Adipose tissue (tissue), 3 donors: ENCODE measurements around the gene PAX4. TPM values are rescaled to one million over a fixed set of nuclear protein-coding genes. Genes with fewer than 3 reads are reported as not detected.

Experiments used
- H3K27ac ChIP-seq: one replicate; pipeline ENCODE4 v1.5.1; 2013; ENCODE audit warnings: low read depth, low read length
- WGBS, 3 donors: extraction: QIAGEN DNeasy Blood & Tissue Kit; methylation state at CpG; one replicate each; pipeline ENCODE4 v1.1.7; 2013; 5-methylcytosine and 5-hydroxymethylcytosine counted together
- polyA plus RNA-seq, 3 donors: library from polyadenylated mRNA; stranded (reverse); fragments of 200-250 nt; gene quantifications; one replicate each; pipeline ENCODE4 v1.2.3, GENCODE V29; 2013
- donor health status: healthy with polysubstance abuse.
- donor health status: Bipolar disorder and iron deficiency.
- donor health status: healthy.

Gene PAX4
- polyA plus RNA-seq, 3 donors, result not detected

GRCh38 chr7:127635659-127636285, 17.8 kb upstream of the PAX4 start:
- 50 to 60% (median 50%) methylated on average over 3 of the region's 3 CpGs for WGBS, 3 donors
- H3K27ac ChIP-seq, result no peak overlapping the region

GRCh38 chr7:127632276-127632910, 14.5 kb upstream of the PAX4 start:
- 77 to 91% (median 88%) methylated on average over 7 of the region's 7 CpGs for whole genome bisulfite sequencing, 3 donors
- no peak overlapping the region for H3K27ac ChIP-seq

DNA sequence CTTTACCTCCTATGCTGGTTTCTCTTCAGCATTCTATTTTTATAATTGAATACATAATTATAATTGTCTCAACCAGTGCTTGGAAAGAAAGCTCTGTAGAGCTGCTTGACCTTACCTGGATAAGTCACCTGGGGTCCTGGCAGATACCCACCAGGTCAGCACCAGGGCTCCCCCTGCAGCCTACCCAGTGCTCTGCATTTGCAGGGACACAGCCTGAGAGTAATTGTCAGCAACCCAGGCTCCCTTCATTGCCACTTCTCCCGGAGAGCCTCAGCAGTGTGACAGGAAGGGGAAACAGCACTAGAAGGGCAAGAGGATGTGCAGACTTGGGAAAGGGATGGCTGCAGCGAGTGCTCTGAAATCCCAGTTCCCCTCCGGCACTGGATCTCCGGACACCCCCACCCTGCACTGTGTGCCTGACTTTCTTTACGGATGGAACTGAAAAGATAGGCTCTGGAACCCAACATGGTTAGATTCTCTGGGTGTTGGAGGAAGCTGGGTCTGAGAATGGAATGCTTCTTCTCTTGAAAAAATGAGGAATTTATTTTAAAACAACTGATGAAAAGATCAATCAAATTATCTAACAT, 11.4 kb upstream of the PAX4 start:
- H3K27ac ChIP-seq, result no peak overlapping the region
- WGBS, 3 donors, result 14 to 19% (median 14%) methylated on average over 5 of the region's 5 CpGs

GRCh38 chr7:127628445-127628844, 10.5 kb upstream of the PAX4 start:
- WGBS, 3 donors, result 57 to 69% (median 67%) methylated on average over 3 of the region's 3 CpGs
- H3K27ac ChIP-seq, result no peak overlapping the region

DNA sequence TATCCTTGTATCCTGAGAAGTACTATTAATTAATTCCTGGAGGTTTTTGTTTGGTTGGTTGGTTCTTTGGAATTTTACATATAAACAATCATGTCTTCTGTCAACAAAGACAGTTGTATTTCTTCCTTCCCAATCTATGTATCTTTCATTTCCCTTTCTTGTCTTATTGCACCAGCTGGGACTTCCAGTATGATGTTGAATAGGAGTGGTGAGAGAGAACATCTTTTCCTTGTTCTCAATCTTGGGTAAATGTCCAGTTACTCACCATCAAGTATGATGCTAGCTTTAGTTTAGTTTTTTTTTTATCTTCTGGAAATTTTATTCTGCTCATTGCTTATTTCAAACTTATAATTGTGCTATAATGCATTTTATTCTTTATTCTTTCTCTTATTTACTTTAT, 7.4 kb upstream of the PAX4 start:
- no peak overlapping the region for H3K27ac ChIP-seq

DNA sequence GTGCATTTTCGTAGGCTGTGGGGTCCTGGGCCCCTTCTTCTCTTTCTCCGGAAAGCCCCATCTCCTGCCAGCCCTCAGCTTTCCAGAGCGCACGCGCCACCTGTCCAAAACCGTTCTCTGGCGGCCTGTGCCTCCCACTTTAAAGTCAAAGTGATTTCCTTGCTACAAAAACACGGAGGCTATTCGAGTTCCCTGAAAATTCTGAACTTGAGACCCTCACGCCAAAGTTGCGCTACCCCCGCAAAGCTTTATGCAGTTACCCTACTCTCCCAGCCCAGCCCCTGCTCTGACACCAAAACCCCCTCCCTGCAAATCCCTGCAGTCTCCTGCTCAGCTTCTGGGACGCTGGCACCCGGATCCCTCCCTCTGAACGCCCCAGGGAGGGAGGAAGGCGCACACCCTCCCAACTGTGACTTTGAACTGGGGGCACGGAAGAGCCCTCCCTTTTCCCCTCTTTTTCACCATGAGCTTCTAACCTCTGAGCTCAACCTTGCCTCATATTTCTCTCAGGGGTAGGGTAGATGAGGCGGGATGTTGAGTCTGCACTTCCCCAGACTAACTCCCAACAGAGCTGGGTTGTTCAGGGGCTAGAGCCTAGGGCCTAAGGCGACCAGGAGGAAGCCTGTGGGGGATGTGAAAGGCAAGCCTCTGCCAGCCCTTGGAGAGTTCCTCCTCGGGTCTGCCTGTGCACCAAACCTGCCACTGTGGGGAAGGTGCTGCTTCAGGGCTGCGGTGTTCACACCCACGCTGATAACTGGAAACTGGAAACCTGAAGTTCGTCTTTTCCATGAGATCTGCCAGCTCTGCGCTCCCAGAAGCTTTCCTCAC, 2.7 kb upstream of the PAX4 start:
- 2 to 3% (median 3%) methylated on average over 23 to 24 of the region's 24 CpGs for WGBS, 3 donors

GRCh38 chr7:127619681-127620405, 1.9 kb upstream of the PAX4 start:
- H3K27ac ChIP-seq, result no peak overlapping the region
- 4 to 12% (median 8%) methylated on average over 27 of the region's 27 CpGs for WGBS, 3 donors

More for the DNA sequence above, 2.7 kb upstream of the PAX4 start:
- H3K27ac ChIP-seq, result no peak overlapping the region

GRCh38 chr7:127618775-127619174, 833 bp upstream of the PAX4 start:
- 55 to 73% (median 70%) methylated on average over 1 of the region's 1 CpG for WGBS, 3 donors
- no peak overlapping the region for H3K27ac ChIP-seq

DNA sequence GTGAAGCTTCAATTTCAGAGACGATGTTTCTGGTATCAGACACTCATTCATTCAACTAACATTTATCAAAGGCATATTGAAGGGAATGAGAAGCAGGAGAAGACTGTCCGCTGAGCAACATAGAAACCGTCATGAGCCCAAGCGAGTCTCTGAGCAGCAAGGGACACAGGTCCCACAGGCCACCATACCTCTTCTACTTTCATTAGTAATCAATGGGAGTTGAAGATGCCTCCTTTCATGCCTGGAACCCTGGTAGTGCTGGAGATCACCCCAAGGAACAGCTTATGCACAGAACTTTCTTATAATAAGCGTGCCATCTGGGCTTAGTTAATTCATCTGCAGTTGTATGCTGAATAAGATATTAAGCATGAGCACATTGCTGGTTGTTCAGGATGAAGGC, 1.2 kb downstream of the PAX4 start:
- WGBS, 3 donors, result 81 to 92% (median 91%) methylated on average over 5 of the region's 5 CpGs
- H3K27ac ChIP-seq, result no peak overlapping the region

DNA sequence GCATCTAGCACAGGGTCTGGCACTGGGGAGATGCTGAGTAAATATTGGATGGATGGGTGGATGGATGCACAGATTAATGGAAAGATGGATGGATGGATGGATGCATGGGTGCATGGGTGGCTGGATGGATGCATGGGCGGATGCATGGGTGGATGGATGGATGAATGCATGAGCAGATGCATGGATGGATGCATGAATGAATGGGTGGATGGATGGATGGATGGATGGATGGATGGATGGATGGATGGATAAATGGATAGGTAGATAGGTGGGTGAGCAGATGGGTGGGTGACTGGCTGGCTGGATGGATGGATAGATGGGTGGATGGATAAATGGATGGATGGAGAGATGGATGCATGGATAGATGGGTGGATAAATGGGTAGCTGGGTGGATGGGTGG, 5.7 kb downstream of the PAX4 start:
- 83 to 96% (median 88%) methylated on average over 1 of the region's 1 CpG for WGBS, 3 donors

DNA sequence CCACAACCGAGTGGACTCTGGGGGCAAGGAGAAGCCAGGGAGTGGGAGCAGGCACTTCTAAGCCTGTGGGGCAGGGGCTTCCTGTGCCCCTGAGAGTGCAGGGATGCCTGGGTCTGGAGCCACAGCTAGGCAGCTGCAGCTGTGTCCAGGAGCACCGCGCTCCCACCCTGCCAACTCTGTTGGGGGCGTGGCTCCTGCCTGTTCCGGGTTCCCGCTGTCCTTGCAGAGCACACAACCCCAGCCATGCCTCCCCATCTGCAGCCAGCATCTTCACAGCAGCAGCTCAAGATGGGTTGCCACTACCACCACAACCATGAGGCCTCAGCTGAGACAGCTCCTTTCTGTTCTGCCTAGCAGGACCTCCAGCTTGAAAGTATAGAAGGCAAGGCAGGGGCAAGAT, 8.6 kb downstream of the PAX4 start:
- no peak overlapping the region for H3K27ac ChIP-seq

More for the DNA sequence above, 5.7 kb downstream of the PAX4 start:
- no peak overlapping the region for H3K27ac ChIP-seq

DNA sequence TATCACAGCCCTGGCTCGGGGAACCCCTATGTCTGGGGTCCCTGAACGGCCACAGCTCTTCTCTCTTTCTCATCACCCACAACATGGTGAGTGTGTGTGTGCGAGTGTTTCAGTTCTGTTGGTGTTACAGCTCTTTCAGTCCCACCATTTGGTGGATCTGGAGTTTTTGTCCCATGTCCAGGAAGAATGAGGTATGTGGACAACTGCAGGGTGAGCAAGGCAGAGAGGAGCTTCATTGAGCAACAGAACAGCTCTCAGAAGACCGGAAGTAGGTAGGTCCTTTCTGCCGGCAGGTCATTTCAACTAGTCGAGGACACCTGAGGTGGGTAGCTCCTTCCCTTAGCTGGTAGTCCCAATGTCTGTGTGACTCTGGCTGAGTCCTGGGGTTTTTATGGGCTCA, 9.5 kb downstream of the PAX4 start:
- H3K27ac ChIP-seq, result no peak overlapping the region
- 85 to 92% (median 90%) methylated on average over 6 of the region's 6 CpGs for WGBS, 3 donors

More for the DNA sequence above, 8.6 kb downstream of the PAX4 start:
- 89 to 95% (median 93%) methylated on average over 6 of the region's 6 CpGs for WGBS, 3 donors

- no peak overlapping the region for H3K27ac ChIP-seq
- 85 to 87% (median 87%) methylated on average over 3 of the region's 3 CpGs for WGBS, 3 donors
Observed at GRCh38 chr7:127600885-127601284, 17.1 kb downstream of the PAX4 start.

DNA sequence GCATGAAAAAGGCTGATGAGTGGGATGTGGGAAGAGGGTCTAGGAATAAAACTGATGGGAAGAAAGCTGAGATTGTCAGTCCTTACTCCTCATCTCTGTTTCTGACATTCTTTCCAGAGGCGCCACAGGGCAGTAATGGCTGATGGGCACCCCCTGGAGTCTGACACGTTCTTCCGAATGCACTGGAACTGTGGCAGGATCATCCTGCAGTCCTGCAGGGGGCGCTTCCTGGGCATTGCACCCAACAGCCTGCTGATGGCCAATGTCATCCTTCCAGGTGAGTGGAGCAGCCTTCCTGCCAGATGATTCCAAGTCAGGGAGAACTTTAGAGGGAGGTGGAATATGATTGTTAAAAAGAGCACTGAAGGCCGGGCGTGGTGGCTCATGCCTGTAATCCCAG, 19.6 kb downstream of the PAX4 start:
- no peak overlapping the region for H3K27ac ChIP-seq
- WGBS, 3 donors, result 66 to 70% (median 68%) methylated on average over 6 of the region's 6 CpGs

- WGBS, 3 donors, result 91 to 95% (median 92%) methylated on average over 5 of the region's 5 CpGs
Observed at GRCh38 chr7:127595737-127596136, 22.2 kb downstream of the PAX4 start.

GRCh38 chr7:127594490-127594889, 23.5 kb downstream of the PAX4 start:
- WGBS, 3 donors, result 25 to 55% (median 45%) methylated on average over 1 of the region's 1 CpG
- no peak overlapping the region for H3K27ac ChIP-seq

More at GRCh38 chr7:127595737-127596136, 22.2 kb downstream of the PAX4 start:
- no peak overlapping the region for H3K27ac ChIP-seq

GRCh38 chr7:127592550-127592949, 25.4 kb downstream of the PAX4 start:
- WGBS, 3 donors, result 73 to 80% (median 77%) methylated on average over 4 of the region's 4 CpGs
- no peak overlapping the region for H3K27ac ChIP-seq

DNA sequence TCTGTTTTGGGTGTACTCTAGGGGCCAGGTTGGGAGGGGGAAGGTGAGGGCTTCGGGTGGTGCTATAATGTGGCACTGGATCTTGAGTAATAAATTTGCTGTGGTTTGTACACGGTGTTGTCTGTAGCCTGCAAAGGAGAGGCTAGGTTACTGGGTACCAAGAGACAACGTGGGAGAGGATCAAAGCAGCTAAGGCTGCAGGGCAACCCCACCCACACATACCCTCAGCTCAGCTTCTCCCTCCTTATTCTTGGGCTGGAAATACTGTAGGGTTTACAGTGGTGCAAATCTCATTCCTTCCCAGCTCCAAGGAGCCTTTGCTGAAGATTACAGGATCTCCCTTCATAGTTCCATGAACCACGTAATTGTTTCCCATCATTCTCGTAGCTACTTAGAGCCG, 26.4 kb downstream of the PAX4 start:
- no peak overlapping the region for H3K27ac ChIP-seq
- WGBS, 3 donors, result 77 to 79% (median 79%) methylated on average over 6 of the region's 6 CpGs
